Measurements from ENCODE around the gene MIS18A.
"Not testable (repeated sequence)": the region's sequence is repeated elsewhere in the genome, so short reads cannot be mapped to it uniquely, and the experiment has no call there.

Gene MIS18A

GRCh38 chr21:32303385-32303784 lies 24.5 kb upstream of the MIS18A start:
- no peak for DNase-seq

DNA sequence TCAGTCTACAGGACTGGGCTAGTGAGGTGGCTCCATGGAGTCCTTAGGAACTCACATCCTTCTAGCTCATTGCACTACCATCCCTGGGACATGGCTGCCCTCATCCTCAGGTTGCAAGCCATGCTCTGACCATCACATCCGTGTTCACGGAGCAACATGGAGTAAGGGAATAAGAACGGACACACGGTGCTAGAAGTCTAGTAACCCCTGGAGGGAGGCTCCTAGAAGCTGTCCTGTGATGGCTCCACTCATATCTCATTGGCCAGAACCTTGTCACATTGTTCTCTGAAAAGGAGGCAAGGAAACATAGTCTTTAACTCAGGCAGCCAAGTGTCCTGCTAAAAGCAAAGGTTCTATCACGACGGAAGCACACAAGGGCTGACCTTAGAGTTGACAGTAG lies 23.7 kb upstream of the MIS18A start:
- no peak for DNase-seq

DNA sequence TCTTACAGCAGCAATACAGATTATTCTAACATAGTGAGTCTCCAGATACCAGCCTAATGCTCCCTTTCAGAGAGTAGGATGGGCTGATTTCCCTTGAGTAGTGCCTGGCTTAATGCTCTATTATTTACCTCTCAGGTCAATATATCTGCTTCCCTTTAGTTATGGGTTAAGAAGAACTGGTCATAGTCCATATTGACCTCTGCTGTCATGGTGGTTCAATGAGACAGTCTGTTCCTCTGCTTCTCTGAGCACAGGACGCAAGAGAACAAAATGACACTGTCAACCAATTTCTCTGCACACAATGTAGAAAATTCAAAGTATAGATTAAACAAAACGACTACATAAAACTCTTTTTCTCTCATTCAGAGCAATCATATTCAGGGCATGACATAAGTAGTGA lies 22.7 kb upstream of the MIS18A start:
- DNase-seq: no peak

DNA sequence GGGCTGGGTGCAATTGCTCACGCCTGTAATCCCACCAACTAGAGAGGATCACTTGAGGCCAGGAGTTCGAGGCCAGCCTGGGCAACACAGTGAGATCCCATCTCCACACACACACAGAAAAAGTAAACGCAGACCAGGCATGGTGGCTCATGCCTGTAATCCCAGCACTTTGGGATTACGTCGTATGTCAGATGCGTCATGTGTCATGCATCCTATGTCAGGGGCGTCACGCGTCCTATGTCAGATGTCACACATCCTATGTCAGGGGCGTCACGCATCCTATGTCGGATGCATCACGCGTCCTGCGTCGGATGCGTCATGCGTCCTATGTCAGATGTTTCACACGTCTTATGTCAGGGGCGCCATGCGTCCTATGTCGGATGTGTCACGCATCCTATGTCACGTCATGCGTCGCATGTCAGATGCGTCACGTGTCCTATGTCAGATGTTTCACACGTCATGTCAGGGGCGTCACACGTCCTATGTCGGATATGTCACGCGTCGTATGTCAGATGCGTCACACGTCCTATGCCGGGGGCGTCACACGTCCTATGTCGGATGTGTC lies 21.4 kb upstream of the MIS18A start:
- no peak for DNase-seq

DNA sequence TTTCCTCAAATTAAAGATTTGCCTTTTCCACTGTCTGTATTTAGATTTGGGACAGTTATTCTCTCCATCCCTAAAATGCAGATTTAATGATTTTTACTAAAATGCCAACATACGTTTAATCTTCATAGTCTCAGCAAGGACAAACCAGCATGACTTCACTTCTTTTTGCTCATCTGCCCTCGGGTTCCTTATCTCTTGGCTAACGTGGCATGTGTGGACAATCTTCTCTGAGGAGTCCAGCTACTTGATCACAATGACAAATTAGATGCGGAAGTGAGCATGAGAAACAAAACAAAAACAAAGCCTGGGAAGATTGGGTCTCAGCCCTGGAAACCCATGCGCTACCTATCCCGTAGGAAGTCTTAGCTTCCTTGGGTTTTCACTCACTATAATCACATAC lies 20.8 kb upstream of the MIS18A start:
- DNase-seq: no peak

GRCh38 chr21:32298658-32299081 lies 19.8 kb upstream of the MIS18A start, which contains the start of gene MRAP:
Gene MRAP (plus strand): TSS chr21:32298855. CDS start chr21:32298972, 117 bp downstream.
- DNase-seq: no peak

DNA sequence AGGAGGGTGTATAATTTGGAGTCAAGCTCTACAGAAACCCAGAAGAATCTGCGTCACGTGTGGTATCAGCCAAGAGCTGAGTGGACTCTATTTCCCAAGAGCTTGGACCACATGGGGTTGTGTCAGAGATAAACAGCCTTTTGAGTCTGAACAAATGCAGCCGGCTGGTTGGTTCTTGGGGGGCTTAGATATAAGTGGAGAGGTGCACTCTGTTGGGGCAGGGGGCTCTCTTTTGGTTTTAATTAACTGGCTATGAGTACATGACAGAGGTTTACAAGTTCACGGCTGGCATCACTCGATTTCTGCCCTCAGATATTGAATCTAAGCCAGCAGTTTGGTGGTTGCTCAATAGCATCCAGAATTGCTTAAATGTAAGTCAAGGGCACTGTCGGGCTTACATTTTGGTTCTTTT lies 19.3 kb upstream of the MIS18A start:
- DNase-seq: no peak

GRCh38 chr21:32297449-32297848 lies 18.6 kb upstream of the MIS18A start:
- no peak for DNase-seq

DNA sequence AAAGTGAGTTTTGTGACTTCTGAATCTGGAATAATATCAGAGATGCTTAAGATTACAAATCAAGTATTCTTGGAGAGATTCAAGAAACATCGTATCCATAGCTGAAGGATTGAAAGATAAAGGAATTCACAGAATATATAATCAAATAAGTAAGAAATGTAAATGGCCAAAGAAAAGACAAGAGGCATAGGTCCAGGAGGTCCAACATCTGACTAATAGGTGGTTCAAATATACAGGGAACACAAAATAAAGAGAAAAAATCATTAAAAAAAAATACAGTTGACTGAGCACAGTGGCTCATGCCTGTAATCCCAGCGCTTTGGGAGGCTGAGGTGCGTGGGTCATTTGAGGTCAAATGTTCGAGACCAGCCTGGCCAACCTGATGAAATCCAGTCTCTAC lies 6.6 kb upstream of the MIS18A start:
- DNase-seq: no peak

DNA sequence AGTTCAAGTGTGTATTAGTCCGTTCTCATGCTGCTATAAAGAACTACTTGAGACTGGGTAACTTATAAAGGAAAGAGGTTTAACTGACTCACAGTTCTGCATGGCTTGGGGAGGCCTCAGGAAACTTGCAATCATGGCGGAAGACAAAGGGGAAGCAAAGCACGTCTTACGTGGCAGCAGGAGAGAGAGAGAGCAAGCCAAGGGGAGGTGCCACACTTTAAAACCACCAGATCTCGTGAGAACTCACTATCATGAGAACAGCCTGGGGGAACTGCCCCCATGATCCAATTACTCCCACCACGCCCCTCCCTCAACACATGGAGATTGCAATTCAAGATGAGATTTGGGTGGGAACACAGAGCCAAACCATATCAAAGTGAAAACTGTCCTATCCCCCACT lies 4.1 kb upstream of the MIS18A start:
- DNase-seq: no peak

DNA sequence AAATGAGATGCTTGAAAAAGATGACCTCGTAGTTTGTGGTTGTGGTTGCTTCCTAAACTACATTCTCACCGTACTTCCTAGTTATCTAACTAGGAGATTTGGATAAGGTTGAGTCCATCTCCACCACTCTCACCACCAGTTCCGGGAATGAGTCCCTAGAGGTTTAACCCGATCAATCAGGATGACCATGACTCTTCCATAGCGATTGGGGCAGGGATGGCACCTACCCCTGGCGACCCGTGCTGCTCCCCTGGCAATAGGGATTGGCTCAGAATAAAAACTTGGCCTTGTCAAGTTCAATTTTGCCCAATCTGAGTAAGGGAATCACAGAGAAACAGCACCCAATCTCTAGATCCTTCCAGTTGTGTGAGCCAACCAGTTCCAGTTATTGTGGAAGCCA lies 2.7 kb upstream of the MIS18A start:
- no peak for DNase-seq

DNA sequence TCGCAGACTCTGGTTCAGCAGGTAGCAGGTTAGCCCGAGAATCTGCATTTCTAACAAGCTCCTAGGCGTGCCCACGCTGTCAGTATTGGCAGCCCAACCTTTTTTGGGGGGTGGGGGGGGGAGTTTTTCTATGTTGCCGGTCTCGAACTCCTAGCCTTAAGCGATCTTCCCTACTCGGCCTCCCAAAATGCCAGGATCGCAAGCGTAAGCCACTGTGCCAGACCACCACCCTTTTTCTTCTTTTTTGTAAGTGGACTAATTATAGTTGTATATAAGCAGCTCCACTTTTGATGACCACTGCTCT lies 480 bp upstream of the MIS18A start:
- DNase-seq: no peak

DNA sequence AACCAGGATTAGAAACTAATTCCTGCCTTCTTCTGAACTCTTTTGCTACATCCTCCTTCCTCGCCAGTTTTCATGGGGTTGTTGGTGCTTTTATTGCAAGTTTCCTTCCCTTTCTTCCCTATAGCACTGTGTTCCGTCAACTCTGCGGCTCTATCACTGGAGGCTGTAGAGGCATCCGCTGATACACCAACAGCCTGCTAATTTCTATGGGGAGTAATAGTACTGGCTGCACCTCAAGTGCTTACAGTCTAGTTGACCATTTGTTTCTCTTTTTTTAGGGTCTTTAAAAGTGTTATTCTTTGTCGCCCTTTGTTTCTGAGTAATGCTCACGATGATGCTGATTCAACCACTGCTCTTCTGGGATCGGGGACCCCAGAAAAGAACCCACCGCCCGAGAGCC lies 746 bp downstream of the MIS18A start:
- DNase-seq: peak in 1 of 2 experiments; percentile 20

DNA sequence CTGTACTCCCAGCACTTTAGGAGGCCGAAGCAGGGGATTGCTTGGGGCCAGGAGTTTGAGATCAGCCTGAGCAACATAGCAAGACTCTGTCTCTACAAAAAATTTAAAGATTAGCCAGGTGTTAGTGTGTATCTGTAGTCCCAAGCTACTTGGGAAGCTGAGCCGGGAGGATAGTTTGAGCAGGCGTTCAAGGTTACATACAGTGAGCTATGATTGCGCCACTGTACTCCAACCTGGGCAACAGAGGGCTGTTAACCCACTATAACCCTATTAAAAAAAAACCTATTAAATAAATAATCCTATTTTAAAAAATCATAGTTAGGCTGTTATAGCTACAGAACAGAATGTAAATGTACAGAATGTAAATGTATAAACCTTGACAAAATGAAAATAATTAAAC lies 2.2 kb downstream of the MIS18A start:
- no peak for DNase-seq

DNA sequence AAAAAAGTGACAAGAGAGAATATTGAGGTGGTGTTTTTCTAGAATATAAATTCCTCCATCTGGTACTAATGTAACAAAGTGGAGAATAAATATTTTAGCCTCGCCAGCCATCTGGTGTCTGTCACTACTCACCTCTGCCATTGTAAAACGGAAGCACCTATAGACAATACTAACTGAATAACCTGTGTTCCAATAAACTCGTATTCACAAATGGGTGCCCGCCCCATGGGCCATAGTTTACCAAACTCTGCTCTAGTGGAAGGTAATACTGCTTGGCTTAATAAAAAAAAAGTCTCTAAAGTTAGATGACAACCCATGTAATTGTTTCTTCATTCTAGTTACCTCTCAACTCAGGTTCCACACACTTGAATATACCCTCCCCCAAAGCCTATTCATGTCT lies 8.1 kb downstream of the MIS18A start:
- no peak for DNase-seq

- DNase-seq: not testable (repeated sequence)
Observed at GRCh38 chr21:32265321-32265720, 13.5 kb downstream of the MIS18A start.

- no peak for DNase-seq
Observed at GRCh38 chr21:32261929-32262328, 16.9 kb downstream of the MIS18A start.

- no peak for DNase-seq
Observed at GRCh38 chr21:32260130-32260529, 18.7 kb downstream of the MIS18A start.

DNA sequence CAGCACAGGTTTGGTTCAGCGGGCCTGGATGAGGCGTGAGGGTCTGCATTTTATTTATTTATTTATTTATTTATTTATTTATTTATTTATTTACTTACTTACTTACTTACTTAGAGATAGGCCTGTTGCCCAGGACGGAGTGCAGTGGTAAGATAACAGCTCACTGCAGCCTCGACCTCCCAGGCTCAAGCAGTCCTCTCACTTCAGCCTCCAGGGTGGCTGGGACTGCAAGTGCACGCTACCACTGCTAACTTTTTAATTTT lies 20.1 kb downstream of the MIS18A start:
- DNase-seq: not testable (repeated sequence)

GRCh38 chr21:32257962-32258785 lies 20.7 kb downstream of the MIS18A start:
- DNase-seq: peak; percentile 52 to 82

DNA sequence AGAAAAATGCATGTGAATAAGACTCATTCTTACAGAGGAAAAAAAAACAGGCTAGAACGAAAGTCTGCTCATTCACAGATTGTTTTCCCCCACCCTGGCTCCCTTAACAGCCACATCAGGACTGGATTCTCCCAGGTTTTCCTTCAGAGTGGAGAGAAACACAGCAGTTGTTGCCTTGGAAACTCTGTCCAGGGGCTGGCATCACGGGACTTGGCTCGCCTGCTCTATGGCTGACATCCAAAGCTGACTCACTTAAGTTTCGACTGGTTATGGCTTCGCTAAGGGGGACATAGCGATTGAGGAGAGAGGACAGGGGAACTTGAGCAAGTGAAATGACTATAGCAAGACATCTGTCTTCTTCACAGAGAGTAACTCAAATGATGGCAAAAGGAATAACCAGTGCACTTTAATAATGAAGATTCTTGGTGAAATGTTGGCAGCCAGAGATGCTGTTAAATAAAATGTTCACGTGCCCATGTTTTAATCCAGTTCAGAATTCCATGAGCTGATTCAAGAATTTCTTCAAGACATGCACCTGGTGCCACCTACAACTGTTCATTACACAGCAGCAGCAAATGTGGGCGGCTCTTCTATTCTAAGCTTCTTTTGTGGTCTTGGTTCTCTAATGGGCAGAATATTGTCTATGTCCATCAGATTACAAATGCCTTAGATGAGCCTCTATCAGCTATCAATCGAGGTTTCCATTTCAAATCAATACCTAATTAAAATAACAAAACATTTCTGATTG lies 21.8 kb downstream of the MIS18A start:
- no peak for DNase-seq

- no peak for DNase-seq
Observed at GRCh38 chr21:32256251-32256650, 22.6 kb downstream of the MIS18A start.

- DNase-seq: no peak
Observed at GRCh38 chr21:32253215-32253641, 25.6 kb downstream of the MIS18A start.

DNA sequence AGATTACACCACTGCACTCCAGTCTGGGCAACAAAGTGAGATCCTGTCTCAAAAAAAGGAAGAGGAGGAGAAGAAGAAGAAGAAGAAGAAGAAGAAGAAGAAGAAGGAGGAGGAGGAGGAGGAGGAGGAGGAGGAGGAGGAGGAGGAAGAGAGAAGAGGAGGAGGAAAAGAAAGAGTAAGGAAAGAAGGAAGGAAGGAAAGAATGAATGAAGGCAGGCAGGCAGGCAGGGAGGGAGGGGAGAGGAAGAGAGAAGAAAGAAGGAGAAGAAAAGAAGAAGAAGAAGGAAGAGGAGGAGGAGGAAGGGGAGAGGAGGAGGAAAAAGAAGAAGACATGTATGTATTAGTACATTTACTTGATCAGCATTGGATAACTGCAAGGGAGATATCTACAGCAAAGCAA lies 26.7 kb downstream of the MIS18A start:
- DNase-seq: no peak

Measured in NCI-H526 (cell line).